Limb (tissue), 2 donors: ENCODE measurements around the gene MAST4.

Experiments used
- DNase-seq, 2 donors: peaks; one replicate each; pipeline ENCODE4 v3.0.0-alpha.2; 2016; ENCODE audit errors: extremely low spot score in 2 of 2

MAST4 gene

DNA sequence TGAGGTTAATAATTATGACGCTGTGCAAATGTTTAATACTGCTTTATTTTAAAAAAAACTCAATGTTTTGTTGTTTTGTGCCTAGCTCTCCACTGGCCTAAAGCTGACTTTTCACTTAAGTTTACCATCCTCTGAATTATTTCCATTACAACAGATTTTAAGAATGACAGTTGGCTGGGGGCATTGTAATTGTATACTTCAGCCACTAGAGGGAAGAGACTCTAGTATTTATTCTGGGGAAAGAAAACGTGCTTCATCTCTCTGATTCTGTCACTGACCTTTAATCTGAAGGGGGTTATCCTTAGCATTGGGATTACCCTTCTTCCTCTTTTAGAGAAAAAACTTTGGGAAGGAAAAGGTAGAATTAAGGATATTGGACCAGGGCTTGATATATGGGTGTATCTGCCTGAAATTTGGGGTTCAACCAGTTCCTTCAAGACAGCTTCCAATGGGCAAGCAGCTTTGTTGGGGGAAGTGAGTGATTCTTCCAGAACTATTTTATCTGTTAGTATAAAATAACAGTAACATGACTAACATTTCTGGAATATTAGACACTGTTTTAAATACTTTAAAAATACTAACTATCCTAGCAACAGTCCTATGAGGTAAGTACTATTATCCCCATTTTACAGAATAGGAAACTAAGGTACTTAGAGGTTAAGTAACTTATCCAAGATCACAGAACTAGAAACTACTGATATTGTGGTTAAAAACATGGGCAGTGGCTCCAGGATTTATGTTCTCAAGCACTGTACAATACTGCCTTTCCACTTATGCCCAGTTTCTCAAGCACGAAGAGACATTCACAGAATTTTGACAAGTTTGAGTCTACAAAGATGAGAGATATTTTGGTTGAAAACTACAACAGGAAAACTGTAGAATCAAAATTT is 392.0 kb downstream of the MAST4 start:
- peak in 1 of 2 donors; percentile 49 for DNase-seq

DNA sequence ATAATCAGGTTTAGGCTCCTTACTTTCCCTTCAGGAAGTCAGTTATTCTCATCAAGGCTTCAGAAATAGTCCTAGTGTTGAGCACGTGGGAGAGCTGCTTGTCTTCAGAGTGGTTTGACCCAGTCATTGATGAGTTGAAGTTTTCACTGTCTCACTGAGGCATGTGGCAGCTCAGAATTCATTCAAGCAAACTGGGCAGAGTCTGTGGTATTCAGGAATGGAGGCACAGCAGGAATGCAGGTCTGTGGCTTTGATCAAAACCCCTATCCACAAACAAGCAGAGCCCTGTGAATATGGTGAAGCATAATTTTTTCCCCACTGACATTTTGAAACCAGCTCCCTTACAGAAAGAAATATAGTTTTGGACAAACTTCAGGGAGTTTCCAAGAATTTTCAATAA is 393.1 kb downstream of the MAST4 start:
- DNase-seq: no peak

DNA sequence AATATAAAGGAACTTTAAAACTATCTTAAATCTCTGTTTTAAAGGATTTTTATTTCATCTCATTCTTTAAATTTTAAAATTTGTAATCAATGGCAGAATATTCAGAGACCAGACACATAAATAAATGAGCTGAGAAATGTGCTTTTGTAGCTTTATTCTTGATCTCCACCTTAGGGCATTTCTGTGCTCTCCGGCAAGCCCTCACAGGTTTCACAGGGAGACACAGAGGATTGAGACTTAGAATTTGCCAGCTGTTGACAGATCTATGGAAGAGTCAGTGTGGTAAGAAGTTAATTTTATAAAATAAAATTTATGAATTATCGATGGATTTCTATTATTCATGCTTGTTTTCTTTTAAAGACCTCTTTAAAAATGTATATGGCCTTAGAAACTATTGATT is 393.6 kb downstream of the MAST4 start:
- DNase-seq: no peak

- DNase-seq: no peak
These were observed 395.6 kb downstream of the MAST4 start for GRCh38 chr5:66991746-66992145.

GRCh38 chr5:66992547-66992946 is 396.4 kb downstream of the MAST4 start:
- no peak for DNase-seq

DNA sequence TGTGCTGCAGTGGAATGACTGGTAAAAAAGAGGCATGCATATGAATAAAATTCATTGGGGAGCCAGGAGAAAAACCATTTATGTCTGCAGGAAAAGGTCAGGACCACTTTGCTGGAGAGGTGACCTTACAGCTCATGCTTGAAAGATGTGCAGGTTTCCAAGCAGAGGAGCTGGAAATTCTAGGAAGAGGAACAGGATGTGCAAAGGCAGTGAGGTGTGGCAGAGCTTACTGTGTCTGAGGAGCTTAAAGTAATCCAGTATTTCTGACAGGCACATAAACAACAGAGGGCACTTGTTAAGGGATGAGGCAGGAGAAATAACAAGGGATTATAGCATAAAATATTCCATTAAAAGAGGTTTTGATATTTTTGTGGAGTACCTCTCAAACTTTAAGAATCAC is 397.3 kb downstream of the MAST4 start:
- no peak for DNase-seq

GRCh38 chr5:66993882-66994281 is 397.7 kb downstream of the MAST4 start:
- DNase-seq: no peak

DNA sequence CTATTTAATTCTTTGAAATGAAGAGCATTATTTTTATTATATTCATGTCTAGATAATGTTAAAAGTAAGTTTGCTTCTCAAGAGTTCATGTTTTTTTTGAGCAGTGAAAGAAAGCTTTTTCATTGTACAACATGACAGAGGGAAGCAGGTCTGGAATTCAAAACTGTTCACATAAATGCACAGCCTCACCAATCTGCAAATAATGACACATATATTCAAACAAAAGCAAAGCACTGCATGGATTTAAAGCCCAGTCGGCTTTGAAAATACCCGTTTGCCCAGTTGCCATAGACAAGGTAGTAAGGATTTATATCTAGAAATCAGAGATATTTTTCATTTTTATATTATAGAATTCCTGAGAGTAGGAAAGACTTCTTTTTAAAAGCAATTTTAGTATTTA is 398.6 kb downstream of the MAST4 start:
- DNase-seq: no peak

- DNase-seq: no peak
These were observed 404.7 kb downstream of the MAST4 start for GRCh38 chr5:67000794-67001475.

- DNase-seq: no peak
These were observed 406.9 kb downstream of the MAST4 start for GRCh38 chr5:67002832-67003684.

DNA sequence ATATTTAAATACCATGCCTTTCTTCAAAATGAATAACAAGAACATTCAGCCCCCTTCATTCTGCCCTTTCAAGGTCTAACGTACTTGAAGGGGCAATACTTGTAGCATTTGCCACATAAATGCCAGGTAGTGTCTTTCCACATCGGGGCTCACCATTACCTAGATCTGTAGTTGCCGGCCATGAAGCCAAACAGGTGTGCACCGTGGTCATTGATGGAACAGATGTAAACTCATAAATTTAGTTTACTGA is 407.4 kb downstream of the MAST4 start:
- DNase-seq: no peak

DNA sequence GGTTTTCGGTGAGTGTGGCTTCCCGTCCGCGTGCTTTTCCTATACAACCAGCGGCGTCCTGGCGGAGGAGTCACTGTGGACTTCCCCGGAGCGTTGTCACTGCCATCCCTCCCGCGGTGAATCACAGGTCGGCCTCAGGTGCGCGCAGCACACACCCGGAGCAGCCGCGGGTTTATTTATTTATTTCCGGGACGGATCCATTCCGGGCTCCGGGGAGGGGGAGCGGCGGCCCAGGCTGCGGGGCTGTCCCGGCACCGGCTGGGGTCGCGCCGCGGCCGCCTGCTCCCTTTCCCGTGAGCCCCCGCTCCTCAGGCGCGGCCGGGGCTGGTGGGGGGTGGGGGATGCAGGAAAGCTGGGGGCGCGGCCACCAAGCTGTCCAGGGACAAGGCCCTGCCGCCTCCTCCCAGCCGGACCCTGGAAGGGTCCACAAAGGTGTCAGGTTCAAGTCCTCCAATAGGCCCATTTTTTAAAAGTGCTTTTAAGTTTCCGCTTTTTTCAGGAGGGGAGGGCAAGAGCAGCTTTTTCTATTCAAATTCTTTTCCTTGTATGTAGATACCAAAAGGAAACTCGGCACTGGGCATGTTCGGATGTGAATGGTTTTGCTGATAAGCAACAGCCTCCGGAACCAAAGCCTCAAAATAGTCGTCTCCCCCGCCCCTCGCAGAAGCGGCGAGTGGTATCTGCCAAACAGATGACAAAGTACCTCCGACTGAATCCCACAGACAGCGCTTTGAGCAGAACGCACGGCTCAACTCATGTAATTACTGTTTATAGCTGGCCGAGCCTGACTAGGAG is 407.9 kb downstream of the MAST4 start:
- peak; percentile 71 to 84 for DNase-seq

- DNase-seq: no peak
These were observed 408.6 kb downstream of the MAST4 start for GRCh38 chr5:67004730-67005350.

DNA sequence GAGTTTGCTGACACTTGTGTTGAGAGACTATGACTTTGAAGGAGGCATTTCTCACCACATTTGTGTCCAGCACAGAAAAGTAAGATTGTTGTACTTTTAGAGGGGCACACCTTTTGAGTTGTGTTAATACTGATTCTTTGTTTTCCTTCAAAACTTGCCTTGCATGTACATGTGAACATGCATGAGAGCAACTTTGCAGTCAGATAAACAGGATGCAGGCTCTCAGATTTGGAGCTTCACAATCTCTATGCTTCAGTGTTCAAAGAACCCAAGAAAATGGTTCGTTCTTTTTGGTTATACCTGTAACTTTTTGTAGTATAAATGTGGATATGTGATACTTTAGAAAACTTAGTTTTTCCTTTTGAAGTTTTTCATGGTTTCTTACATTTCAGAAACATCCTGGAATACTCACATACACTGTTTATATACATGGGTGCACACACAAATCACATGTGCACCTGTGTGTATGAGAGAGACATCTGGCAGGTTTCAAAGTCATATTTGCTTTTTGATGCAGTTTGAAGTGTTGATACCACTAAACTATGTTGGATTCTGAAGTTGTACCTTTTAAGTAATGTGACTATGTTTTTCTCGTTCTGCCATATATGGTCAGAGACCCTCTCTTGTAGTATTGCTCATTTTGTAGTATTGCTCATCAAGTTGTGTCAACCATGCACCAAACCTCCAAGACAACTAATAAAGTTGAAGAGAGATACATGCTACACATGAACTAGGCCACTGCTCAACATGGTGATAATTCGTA is 409.7 kb downstream of the MAST4 start:
- no peak for DNase-seq

GRCh38 chr5:67006500-67006848 is 410.3 kb downstream of the MAST4 start:
- no peak for DNase-seq

GRCh38 chr5:67009028-67009427 is 412.8 kb downstream of the MAST4 start:
- DNase-seq: no peak

DNA sequence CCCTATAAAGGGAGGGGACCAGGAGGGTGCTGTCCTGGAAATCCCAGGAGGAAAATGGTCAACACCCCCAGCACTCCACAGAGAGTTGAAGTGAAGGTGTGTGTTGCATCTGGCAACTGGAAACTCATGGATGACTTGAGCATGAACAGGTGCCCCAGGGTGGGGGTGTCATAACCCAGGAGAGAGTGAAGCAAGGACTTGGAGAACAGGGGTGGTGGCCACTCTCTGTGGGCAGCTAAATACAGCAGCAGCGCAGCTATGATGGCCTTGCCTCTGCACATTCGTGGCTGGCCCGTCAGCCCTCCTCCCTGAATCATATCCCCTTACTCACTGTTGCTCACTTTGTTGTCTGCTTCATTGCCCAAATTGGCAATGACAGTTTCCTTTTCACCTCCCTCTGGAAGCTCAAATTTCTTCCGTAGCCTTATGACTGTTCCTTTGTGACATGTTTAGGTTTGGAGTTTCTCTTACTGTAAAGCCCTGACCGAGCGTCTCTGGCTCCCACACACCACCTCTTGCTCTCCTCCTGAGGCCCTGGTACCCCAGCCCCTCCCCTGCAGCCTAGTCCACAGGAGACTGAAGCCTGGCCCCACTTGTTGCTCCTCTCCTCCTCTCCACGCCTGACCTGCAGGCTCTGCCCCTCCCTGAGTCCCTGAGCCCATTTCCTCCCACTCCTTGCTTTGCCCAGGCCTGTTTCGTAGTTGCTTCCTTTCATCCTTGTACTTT is 414.7 kb downstream of the MAST4 start:
- DNase-seq: peak in 1 of 2 donors; percentile 34

GRCh38 chr5:67011422-67011821 is 415.2 kb downstream of the MAST4 start:
- no peak for DNase-seq

DNA sequence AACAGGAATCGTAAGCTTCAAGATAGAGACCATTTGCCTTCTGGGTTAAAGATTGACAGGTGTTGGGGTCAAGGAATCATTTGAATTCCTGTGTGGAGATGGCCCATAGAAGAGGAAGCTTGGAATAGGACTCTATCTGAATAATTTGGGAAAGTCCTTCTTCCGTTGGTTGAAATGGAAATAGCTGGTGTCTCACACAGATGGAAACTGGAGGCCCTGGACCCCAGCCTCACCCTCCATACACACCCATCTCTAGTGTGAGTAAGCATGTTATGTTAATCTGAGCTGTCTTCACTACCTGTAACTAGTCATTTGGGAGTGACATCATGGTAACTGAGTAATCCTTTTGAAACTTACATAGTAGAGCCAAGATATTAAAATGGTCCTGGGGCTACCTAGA is 416.0 kb downstream of the MAST4 start:
- DNase-seq: no peak

DNA sequence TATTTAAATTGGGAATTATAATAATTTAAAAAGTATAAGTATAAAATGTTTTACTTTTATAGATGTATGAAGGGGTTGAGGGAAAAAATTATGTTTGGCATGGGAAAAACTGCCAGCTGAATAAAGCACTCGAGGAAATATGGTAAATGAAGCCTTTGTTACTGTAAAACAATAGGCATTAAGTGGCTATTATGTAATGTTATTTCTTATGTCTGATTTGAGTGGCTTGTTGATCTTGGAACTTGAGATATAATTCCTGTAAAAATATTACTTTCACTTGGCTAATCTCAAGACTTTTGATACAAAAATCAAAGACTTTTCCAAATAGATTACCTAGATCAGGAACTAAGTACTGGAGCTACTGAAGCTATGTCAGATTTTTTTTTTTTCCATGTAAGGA is 417.5 kb downstream of the MAST4 start:
- DNase-seq: no peak
